Measurements from ENCODE around the gene TMEM63A.

The TMEM63A gene

GRCh38 chr1:225911191-225912130 is 29.3 kb upstream of the TMEM63A start:
- DNase-seq: peak; percentile 81
- Histone ChIP-seq H3K27me3 (no peaks in the 10 kb centered on the region), H3K4me3 (ENCODE audit: low read depth, low read length) (peak overlapping the region; percentile 44), H3K36me3 (no peaks in the 10 kb centered on the region), H3K9me3 (no peaks in the 10 kb centered on the region), H3K4me1 (peaks cover 14% of the 10 kb centered on the region; the same call in 1 of the 2 replicates)
- TF ChIP-seq CTCF (IDR thresholded peaks at IDR 0.05; ENCODE audit: low read depth, low read length): peak; percentile 87

DNA sequence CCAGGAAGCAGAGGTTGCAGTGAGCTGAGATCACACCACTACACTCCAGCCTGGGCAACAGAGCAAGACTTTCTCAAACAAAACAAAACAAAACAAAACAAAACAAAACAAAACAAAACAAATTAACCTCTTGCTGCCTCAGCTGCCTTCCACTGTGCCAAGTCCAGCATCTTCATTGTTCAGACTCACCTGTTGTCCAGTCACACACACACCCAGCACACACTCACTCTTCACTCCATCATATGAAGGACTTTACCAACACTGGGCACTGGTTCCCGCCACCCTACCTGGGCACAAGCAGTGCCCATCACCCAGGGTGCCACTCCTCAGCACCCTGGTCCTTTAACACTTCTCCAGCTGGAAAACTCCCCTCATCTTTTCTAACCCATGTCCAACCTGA is 27.3 kb upstream of the TMEM63A start:
- no peak for DNase-seq
- H3K9me3 ChIP-seq: no peaks in the 10 kb centered on the region
- H3K27me3 ChIP-seq: no peaks in the 10 kb centered on the region
- peaks cover 6% of the 10 kb centered on the region; the same call in 1 of the 2 replicates for H3K4me1 ChIP-seq
- H3K4me3 ChIP-seq (ENCODE audit: low read depth, low read length): no peak overlapping the region
- no peak for TF ChIP-seq CTCF (IDR thresholded peaks at IDR 0.05; ENCODE audit: low read depth, low read length)
- no peaks in the 10 kb centered on the region for H3K36me3 ChIP-seq

DNA sequence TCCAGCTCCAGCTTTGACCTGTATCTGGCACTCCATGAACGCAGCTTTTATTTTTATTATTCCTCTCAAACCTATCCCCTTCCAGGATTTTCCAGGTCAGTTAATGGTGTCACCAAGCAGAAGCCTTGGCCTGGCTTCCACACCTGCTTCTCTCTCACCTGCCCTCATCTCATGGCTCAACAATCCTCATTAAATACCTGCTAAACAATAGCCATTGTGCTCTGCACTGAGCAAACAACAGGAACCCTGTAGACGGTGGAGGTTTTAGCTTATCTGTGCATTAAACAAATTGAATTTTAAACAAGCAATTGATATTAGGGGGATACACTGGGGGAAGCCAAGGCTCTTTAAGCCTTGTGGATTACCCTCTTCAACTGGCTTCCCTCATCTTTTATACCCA is 26.6 kb upstream of the TMEM63A start:
- no peaks in the 10 kb centered on the region for H3K9me3 ChIP-seq
- H3K27me3 ChIP-seq: no peaks in the 10 kb centered on the region
- H3K4me1 ChIP-seq: peaks cover 6% of the 10 kb centered on the region; the same call in 1 of the 2 replicates
- DNase-seq: no peak
- no peak for TF ChIP-seq CTCF (IDR thresholded peaks at IDR 0.05; ENCODE audit: low read depth, low read length)
- H3K36me3 ChIP-seq: no peaks in the 10 kb centered on the region
- no peak overlapping the region for H3K4me3 ChIP-seq (ENCODE audit: low read depth, low read length)

DNA sequence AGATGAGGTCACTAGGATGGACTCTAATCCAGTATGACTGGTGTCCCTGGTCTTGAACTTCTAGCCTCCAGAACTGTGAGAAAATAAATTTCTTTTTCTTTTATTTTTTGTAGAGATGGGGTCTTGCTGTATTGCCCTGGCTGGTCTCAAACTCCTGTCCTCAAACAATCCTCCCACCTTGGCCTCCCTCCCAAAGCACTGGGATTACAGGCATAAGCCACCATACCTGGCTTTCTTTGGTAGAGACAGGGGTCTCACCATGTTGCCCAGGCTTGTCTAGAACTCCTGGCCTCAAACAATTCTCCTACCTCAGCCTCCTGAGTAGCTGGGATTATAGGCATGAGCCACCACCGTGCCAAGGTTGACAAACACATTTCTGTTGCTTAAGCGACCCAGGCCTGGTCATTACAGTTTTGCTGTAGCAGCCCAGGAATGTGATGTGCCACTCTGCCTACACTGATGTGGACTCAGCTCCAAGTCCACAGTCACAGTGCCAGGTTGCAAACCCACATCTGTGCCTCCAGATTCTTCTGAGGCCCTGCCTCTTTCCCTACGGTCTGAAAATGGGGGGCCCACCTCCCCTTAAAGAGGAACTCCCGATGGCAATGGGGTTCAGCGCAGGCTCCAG is 25.9 kb upstream of the TMEM63A start:
- Histone ChIP-seq H3K9me3 (no peaks in the 10 kb centered on the region), H3K36me3 (no peaks in the 10 kb centered on the region), H3K4me1 (peaks cover 6% of the 10 kb centered on the region; the same call in 1 of the 2 replicates), H3K4me3 (ENCODE audit: low read depth, low read length) (no peak overlapping the region), H3K27me3 (no peaks in the 10 kb centered on the region)
- no peak for TF ChIP-seq CTCF (IDR thresholded peaks at IDR 0.05; ENCODE audit: low read depth, low read length)
- no peak for DNase-seq

DNA sequence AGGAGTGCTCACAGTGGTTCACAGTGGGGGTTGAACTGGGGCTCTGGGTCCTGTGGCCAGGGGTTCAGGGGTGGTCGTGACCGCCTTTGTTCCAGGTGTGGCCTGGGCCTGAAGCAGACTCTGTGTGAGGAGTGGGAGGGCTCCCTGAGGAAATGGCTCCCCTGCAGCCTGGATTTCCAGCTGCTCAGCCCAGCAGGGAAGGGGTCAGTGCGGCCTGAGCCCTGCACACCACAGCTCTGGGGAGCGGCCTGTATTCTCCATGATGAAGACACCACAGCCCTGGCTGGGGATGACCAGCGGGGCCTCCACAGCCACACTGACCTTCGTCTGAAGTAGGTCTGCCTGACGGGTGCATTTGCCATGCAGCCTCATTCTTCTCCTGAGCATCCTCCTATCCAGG is 25.2 kb upstream of the TMEM63A start:
- TF ChIP-seq CTCF (IDR thresholded peaks at IDR 0.05; ENCODE audit: low read depth, low read length): no peak
- H3K9me3 ChIP-seq: no peaks in the 10 kb centered on the region
- peaks cover 6% of the 10 kb centered on the region; the same call in 1 of the 2 replicates for H3K4me1 ChIP-seq
- H3K36me3 ChIP-seq: no peaks in the 10 kb centered on the region
- DNase-seq: no peak
- no peaks in the 10 kb centered on the region for H3K27me3 ChIP-seq
- H3K4me3 ChIP-seq (ENCODE audit: low read depth, low read length): no peak overlapping the region

DNA sequence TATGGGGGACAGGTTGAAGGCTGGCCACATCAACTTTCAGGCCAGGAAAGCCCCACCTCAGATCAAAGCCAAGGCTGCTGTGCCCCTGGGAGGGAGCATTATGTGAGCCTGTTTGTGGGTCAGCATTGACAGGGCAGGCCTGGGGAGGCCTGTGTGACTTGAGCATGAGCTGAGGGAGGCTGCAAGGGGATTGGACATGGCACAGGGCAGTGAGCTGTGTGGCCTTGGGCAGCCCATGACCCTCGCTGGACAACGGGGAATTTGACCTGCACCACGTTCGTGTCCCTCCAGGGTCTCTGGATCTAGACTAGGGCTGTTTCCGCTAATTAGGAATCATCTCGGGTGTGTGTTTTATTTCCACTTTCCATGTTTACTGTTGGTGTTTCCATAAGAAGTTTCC is 24.3 kb upstream of the TMEM63A start:
- Histone ChIP-seq H3K4me1 (peaks cover 6% of the 10 kb centered on the region; the same call in 1 of the 2 replicates), H3K4me3 (ENCODE audit: low read depth, low read length) (no peak overlapping the region), H3K9me3 (no peaks in the 10 kb centered on the region), H3K36me3 (no peaks in the 10 kb centered on the region), H3K27me3 (no peaks in the 10 kb centered on the region)
- no peak for DNase-seq
- no peak for TF ChIP-seq CTCF (IDR thresholded peaks at IDR 0.05; ENCODE audit: low read depth, low read length)
